EH (cell line): ENCODE measurements around the gene DPYD.
A peak's percentile ranks its signal among the peaks of the same experiment; 100 is the strongest.

Experiments
- DNase-seq: peaks from one replicate; pipeline ENCODE4 v3.0.0-alpha.2; 2015; ENCODE audit warnings: low read depth

DPYD gene

GRCh38 chr1:97783751-97784150, 137.1 kb downstream of the DPYD start:
- no peak for DNase-seq

GRCh38 chr1:97781762-97782337, 139.0 kb downstream of the DPYD start:
- DNase-seq = peak; percentile 8

- DNase-seq = no peak
These were observed 139.9 kb downstream of the DPYD start for GRCh38 chr1:97780884-97781283.

- peak; percentile 8 for DNase-seq
These were observed 142.1 kb downstream of the DPYD start for GRCh38 chr1:97778718-97779117.

- DNase-seq = peak; percentile 3
These were observed 150.5 kb downstream of the DPYD start for GRCh38 chr1:97770376-97770775.

- no peak for DNase-seq
These were observed 153.5 kb downstream of the DPYD start for GRCh38 chr1:97767381-97767780.

- DNase-seq = no peak
These were observed 155.8 kb downstream of the DPYD start for GRCh38 chr1:97764991-97765390.

- DNase-seq = no peak
These were observed 159.2 kb downstream of the DPYD start for GRCh38 chr1:97761637-97762036.

- peak; percentile 1 for DNase-seq
These were observed 161.8 kb downstream of the DPYD start for GRCh38 chr1:97759078-97759477.

GRCh38 chr1:97758541-97759057, 162.2 kb downstream of the DPYD start:
- DNase-seq = peak; percentile 34

GRCh38 chr1:97745912-97746311, 174.9 kb downstream of the DPYD start:
- DNase-seq = peak; percentile 50

- no peak for DNase-seq
These were observed 175.9 kb downstream of the DPYD start for GRCh38 chr1:97744977-97745376.

- no peak for DNase-seq
These were observed 177.7 kb downstream of the DPYD start for GRCh38 chr1:97743129-97743528.

GRCh38 chr1:97740891-97741290, 179.9 kb downstream of the DPYD start:
- DNase-seq = no peak

- peak; percentile 40 for DNase-seq
These were observed 181.2 kb downstream of the DPYD start for GRCh38 chr1:97739596-97740103.

- DNase-seq = no peak
These were observed 182.6 kb downstream of the DPYD start for GRCh38 chr1:97738270-97738669.

- no peak for DNase-seq
These were observed 190.6 kb downstream of the DPYD start for GRCh38 chr1:97730271-97730670.

- DNase-seq = no peak
These were observed 192.4 kb downstream of the DPYD start for GRCh38 chr1:97728436-97728835.

GRCh38 chr1:97727029-97727428, 193.8 kb downstream of the DPYD start:
- DNase-seq = no peak

GRCh38 chr1:97726386-97726785, 194.4 kb downstream of the DPYD start:
- DNase-seq = peak; percentile 34

GRCh38 chr1:97721221-97721620, 199.6 kb downstream of the DPYD start:
- peak; percentile 61 for DNase-seq

GRCh38 chr1:97712980-97713379, 207.9 kb downstream of the DPYD start:
- no peak for DNase-seq

- DNase-seq = no peak
These were observed 209.0 kb downstream of the DPYD start for GRCh38 chr1:97711858-97712257.

GRCh38 chr1:97693601-97694000, 227.2 kb downstream of the DPYD start:
- peak; percentile 65 for DNase-seq
